ENCODE results near the gene ACAD10.

DNA sequence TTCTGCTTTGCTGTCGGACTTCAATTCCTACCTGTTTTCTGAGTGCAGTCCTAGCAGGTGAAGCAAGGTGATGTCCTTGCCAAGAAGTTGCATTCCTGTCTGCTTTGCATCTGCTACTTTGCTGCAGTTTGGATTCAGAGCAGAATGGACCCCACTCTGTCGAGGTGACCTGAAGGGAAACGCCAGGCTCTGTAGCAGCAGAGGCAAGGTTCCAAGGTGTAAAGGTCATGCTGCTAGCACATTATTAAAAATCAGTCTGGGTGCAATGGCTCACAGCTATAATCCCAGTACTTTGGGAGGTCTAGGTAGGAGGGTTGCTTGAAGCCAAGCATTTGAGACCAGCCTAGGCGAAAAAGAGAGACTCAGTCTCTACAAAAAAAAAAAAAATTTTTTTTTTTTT is 63.5 kb downstream of the ACAD10 start:
- no peak for TF ChIP-seq POLR2AphosphoS5 (IDR thresholded peaks at IDR 0.05; ENCODE audit: borderline replicate concordance, low read depth, low read length)
- TF ChIP-seq EZH2 (IDR thresholded peaks at IDR 0.05), result no peak

Measured in SK-N-MC (cell line).